ENCODE measurements around the gene SRP9.

DNA sequence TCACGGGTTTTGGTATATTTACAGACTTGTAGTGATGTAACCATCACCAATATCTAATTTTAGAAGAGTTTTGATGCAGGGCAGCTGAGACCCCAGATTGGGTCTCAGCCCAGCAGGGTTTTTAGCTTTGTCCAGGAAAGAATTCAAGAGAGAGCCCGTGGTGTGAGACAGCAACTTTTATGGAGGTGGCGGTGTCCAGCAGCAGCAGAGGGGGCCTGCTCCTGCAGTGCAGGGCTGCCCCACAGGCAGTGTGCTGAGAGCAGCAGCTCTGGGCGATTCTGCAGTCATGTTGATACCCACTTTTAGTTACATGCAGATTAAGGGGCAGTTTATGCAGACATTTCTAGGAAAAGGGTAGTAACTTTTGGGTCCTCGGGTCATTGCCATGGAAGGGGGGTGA, 30.5 kb downstream of the SRP9 start:
- TF ChIP-seq, protein P1, sequence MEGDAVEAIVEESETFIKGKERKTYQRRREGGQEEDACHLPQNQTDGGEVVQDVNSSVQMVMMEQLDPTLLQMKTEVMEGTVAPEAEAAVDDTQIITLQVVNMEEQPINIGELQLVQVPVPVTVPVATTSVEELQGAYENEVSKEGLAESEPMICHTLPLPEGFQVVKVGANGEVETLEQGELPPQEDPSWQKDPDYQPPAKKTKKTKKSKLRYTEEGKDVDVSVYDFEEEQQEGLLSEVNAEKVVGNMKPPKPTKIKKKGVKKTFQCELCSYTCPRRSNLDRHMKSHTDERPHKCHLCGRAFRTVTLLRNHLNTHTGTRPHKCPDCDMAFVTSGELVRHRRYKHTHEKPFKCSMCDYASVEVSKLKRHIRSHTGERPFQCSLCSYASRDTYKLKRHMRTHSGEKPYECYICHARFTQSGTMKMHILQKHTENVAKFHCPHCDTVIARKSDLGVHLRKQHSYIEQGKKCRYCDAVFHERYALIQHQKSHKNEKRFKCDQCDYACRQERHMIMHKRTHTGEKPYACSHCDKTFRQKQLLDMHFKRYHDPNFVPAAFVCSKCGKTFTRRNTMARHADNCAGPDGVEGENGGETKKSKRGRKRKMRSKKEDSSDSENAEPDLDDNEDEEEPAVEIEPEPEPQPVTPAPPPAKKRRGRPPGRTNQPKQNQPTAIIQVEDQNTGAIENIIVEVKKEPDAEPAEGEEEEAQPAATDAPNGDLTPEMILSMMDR (IDR thresholded peaks at IDR 0.05) = no peak
- TF ChIP-seq EP300 (IDR thresholded peaks at IDR 0.05) (no peak), POLR2A (IDR thresholded peaks at IDR 0.05) (no peak), POLR2AphosphoS5 (IDR thresholded peaks at IDR 0.05) (no peak)
